ENCODE results near the gene DNMT1. TPM values are rescaled to one million over a fixed set of nuclear protein-coding genes. Genes with fewer than 3 reads are reported as not detected.

The DNMT1 gene
- total and polyA plus RNA-seq, 2 experiments from 2014 or later, result 78.2 to 106 TPM

DNA sequence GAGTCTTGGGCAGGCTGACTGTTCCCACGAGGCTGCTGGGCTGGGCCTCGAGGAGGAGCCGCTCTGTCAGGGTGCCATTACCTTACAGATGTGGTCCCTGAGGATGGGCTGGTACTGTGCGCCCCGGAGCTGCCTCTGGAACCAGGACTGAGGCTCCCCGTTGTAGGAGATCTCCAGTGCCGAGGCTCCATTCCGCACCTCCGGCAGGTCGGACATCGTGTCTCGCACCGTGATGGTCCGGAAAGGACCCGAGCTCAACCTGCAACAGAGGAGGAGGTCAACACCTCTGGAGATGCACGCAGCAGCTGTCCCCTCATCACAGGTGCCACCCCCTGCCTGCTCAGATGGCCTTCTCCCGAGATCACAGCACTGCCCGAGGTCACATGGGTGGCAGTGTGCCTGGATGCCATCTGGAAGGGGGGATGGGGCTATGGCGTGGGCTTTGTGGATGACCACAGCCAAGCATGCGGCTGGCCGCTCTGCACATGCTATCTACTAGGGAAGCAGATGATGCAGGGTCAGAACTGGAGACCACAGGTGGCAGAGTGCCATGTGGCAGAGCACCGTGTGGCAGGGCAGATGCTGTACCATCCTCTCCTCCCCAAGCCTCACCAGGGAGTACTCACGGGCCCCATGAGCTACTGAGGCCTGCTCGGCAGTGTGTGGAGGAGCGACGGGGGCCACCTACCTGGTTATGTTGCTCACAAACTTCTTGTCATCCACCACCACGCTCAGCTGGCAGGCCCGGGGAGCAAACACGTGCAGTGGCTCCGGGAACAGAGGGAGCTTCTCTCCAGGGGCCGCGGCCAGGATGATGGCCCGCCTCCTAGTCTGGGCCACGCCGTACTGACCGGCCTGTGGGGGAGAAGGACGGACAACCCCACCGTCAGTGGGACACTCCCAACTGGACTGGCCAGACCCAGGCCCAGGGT, 56.7 kb downstream of the DNMT1 start:
- Histone ChIP-seq H3K9me3 (ENCODE audit: low read depth) (no peaks in the 10 kb centered on the region), H3K4me3 (no peak overlapping the region), H3K27ac (no peak overlapping the region), H3K36me3 (peaks cover 58% of the 10 kb centered on the region), H3K4me1 (ENCODE audit: low read depth) (no peaks in the 10 kb centered on the region), H3K27me3 (no peaks in the 10 kb centered on the region)
- TF ChIP-seq, protein P1, sequence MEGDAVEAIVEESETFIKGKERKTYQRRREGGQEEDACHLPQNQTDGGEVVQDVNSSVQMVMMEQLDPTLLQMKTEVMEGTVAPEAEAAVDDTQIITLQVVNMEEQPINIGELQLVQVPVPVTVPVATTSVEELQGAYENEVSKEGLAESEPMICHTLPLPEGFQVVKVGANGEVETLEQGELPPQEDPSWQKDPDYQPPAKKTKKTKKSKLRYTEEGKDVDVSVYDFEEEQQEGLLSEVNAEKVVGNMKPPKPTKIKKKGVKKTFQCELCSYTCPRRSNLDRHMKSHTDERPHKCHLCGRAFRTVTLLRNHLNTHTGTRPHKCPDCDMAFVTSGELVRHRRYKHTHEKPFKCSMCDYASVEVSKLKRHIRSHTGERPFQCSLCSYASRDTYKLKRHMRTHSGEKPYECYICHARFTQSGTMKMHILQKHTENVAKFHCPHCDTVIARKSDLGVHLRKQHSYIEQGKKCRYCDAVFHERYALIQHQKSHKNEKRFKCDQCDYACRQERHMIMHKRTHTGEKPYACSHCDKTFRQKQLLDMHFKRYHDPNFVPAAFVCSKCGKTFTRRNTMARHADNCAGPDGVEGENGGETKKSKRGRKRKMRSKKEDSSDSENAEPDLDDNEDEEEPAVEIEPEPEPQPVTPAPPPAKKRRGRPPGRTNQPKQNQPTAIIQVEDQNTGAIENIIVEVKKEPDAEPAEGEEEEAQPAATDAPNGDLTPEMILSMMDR (IDR thresholded peaks at IDR 0.05; ENCODE audit: low read depth, low read length), result no peak
- DNase-seq (ENCODE audit: low read depth in 1 of 2, low spot score in 1 of 2), result no peak

DNA sequence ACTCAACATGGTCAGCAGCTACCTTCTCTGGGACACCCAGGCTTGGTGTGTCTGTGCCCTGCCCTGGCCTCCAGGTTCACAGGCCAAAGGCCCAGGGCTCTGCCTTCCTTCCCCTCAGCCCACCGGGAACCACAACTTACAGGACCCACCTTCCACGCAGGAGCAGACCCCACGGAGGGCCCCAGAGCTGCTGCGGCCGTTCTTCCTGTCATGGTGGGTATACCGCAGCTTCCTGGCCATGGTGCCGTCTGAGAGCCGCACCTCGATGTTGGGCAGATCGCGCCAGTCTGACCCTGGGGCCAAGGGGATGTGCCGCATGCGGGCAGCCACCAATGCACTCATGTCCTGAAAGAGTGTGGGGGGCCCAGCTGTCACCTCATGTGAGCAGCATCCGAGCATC, 57.8 kb downstream of the DNMT1 start:
- Histone ChIP-seq H3K4me3 (no peak overlapping the region), H3K27me3 (no peaks in the 10 kb centered on the region), H3K36me3 (peaks cover 52% of the 10 kb centered on the region), H3K9me3 (ENCODE audit: low read depth) (no peaks in the 10 kb centered on the region), H3K4me1 (ENCODE audit: low read depth) (no peaks in the 10 kb centered on the region), H3K27ac (no peak overlapping the region)
- TF ChIP-seq, protein P1 (IDR thresholded peaks at IDR 0.05; ENCODE audit: low read depth, low read length), result no peak
- no peak for DNase-seq (ENCODE audit: low read depth in 1 of 2, low spot score in 1 of 2)

DNA sequence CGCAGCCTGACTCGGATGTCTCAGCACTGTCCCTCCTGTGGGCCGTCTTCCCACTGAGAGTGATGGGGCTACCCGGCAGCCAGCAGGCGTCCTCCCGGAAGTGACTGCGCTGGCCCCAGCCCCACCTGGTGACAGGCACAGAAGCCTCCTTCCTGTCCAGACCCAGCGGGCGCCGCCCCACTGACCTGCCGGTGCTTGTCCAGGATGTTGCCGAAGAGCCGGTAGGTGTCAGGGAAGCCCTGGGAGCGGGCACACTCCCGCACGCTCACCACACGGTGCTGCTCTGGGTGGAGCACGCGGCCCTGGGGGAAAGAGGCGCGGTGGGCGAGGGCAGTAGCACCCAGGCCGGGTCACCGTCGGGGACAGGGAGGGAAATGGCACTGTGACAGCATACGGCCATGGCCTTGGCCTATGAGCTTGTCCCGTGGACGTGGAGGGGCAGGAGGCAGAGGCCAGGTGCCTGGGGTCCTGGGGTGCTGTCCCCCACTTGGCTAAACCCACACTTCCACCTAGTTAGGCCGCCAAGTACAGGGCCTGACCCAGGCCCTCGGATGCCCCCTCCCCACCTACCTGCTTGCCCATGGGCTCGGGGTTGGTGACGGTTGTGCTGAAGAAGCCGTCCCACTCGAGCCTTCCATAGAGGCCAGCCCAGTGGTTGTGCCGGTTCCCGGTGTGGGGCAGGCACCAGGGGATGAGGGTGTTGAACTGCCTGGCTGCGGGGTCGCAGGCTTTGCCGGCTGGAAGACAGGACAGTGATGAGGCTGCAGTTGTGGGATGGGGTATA, 59.0 kb downstream of the DNMT1 start:
- Histone ChIP-seq H3K4me3 (no peak overlapping the region), H3K27me3 (no peaks in the 10 kb centered on the region), H3K4me1 (ENCODE audit: low read depth) (no peaks in the 10 kb centered on the region), H3K36me3 (peaks cover 45% of the 10 kb centered on the region), H3K9me3 (ENCODE audit: low read depth) (no peaks in the 10 kb centered on the region), H3K27ac (no peak overlapping the region)
- no peak for DNase-seq (ENCODE audit: low read depth in 1 of 2, low spot score in 1 of 2)
- TF ChIP-seq, protein P1 (IDR thresholded peaks at IDR 0.05; ENCODE audit: low read depth, low read length), result no peak

DNA sequence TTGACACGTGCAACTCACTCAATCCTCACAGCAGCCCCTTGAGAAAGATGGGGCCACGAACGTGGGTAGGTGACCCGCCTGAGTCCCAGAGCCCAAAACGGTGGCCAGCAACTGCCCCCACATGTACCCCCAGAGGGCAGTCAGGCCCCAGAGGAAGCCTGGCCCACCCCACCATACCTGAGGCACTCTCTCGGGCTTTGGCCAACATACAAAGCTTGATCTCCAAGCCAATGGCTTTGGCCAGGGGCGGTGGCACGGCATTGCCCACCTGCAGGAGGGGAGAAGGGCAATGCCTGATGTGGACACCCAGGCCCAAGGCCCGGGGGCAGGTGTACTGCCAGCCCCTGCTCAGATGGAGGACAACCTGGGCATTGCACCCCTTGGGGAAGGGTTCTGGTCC, 60.7 kb downstream of the DNMT1 start:
- Histone ChIP-seq H3K4me1 (ENCODE audit: low read depth) (no peaks in the 10 kb centered on the region), H3K9me3 (ENCODE audit: low read depth) (no peaks in the 10 kb centered on the region), H3K27me3 (no peaks in the 10 kb centered on the region), H3K27ac (no peak overlapping the region), H3K4me3 (no peak overlapping the region), H3K36me3 (peaks cover 38% of the 10 kb centered on the region)
- no peak for DNase-seq (ENCODE audit: low read depth in 1 of 2, low spot score in 1 of 2)
- TF ChIP-seq, protein P1 (IDR thresholded peaks at IDR 0.05; ENCODE audit: low read depth, low read length), result no peak

DNA sequence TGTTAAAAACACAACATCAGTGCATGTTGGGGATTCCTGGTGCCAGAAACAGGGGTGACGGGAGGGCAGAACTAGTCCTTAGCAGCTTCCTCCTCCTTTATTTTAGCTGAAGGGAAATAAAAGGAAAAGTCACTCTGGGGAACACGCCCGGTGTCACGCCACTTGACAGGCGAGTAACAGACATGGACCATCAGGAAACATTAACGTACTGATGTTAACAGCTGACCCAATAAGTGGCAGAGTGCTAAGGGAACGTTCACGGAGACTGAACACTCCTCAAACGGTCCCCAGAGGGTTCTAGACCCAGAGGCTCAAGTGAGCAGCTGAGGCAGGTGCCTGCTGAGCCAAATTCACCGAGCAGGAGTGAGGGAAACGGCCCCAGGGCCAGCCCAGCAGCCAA, 61.2 kb downstream of the DNMT1 start:
- TF ChIP-seq, protein P1 (IDR thresholded peaks at IDR 0.05; ENCODE audit: low read depth, low read length), result no peak
- no peaks in the 10 kb centered on the region for H3K27me3 ChIP-seq
- H3K27ac ChIP-seq, result no peak overlapping the region
- no peak for DNase-seq (ENCODE audit: low read depth in 1 of 2, low spot score in 1 of 2)
- H3K9me3 ChIP-seq (ENCODE audit: low read depth), result no peaks in the 10 kb centered on the region
- no peaks in the 10 kb centered on the region for H3K4me1 ChIP-seq (ENCODE audit: low read depth)
- H3K4me3 ChIP-seq, result no peak overlapping the region
- peaks cover 36% of the 10 kb centered on the region for H3K36me3 ChIP-seq

All from cardiac muscle cell (in vitro differentiated cells and primary cell).